MM.1S (cell line): ENCODE results near the gene C3.

Source experiments
- CTCF ChIP-seq: fragments of 300-600 bp; sonication (generic); IDR thresholded peaks from 2 replicates; pipeline ENCODE4 v1.5.1; 2016; ENCODE audit warnings: antibody characterized with exemption, low read length, mixed read lengths
- EZH2phosphoT487 ChIP-seq: fragments of 300-600 bp; sonication (generic); IDR thresholded peaks from 2 replicates; pipeline ENCODE4 v1.6.1; 2018; ENCODE audit warnings: antibody characterized with exemption, low read length

GRCh38 chr19:6766357-6767080 lies 46.1 kb upstream of the C3 start:
- TF ChIP-seq CTCF (no peak), EZH2phosphoT487 (no peak)
